HCEC 1CT (cell line): ENCODE results near the gene TGM1.

ENCODE experiments used
- DNase-seq: peaks from one replicate; pipeline ENCODE4 v3.0.0-alpha.2; 2017

TGM1 gene

GRCh38 chr14:24291446-24292117 lies 28.6 kb upstream of the TGM1 start:
- no peak for DNase-seq

- no peak for DNase-seq
Observed at GRCh38 chr14:24290746-24291145, 27.8 kb upstream of the TGM1 start.

GRCh38 chr14:24289649-24290280 lies 26.8 kb upstream of the TGM1 start:
- no peak for DNase-seq

GRCh38 chr14:24286996-24287395 lies 24.0 kb upstream of the TGM1 start:
- DNase-seq = no peak

GRCh38 chr14:24285351-24285750 lies 22.4 kb upstream of the TGM1 start:
- DNase-seq = no peak

- DNase-seq = no peak
Observed at GRCh38 chr14:24284501-24285035, 21.6 kb upstream of the TGM1 start.

GRCh38 chr14:24283796-24284460 lies 21.0 kb upstream of the TGM1 start:
- no peak for DNase-seq

- no peak for DNase-seq
Observed at GRCh38 chr14:24282736-24283135, 19.8 kb upstream of the TGM1 start.

- DNase-seq = no peak
Observed at GRCh38 chr14:24281636-24282035, 18.7 kb upstream of the TGM1 start.

GRCh38 chr14:24280797-24281460 lies 18.0 kb upstream of the TGM1 start:
- no peak for DNase-seq

- no peak for DNase-seq
Observed at GRCh38 chr14:24279301-24280186, 16.6 kb upstream of the TGM1 start.

GRCh38 chr14:24278424-24278823 lies 15.4 kb upstream of the TGM1 start:
- DNase-seq = no peak

GRCh38 chr14:24277606-24278321 lies 14.8 kb upstream of the TGM1 start:
- no peak for DNase-seq

GRCh38 chr14:24277071-24277470 lies 14.1 kb upstream of the TGM1 start:
- no peak for DNase-seq

GRCh38 chr14:24274101-24274543 lies 11.1 kb upstream of the TGM1 start:
- peak; percentile 26 for DNase-seq

- no peak for DNase-seq
Observed at GRCh38 chr14:24273422-24273998, 10.5 kb upstream of the TGM1 start.

GRCh38 chr14:24272467-24272866 lies 9.5 kb upstream of the TGM1 start:
- DNase-seq = no peak

GRCh38 chr14:24271834-24272263 lies 8.9 kb upstream of the TGM1 start:
- no peak for DNase-seq

GRCh38 chr14:24271134-24271833 lies 8.3 kb upstream of the TGM1 start, which contains the start of gene RABGGTA:
RABGGTA (minus strand) TSS chr14:24271597; CDS start chr14:24271115, 482 bp downstream.
- DNase-seq = peak; percentile 88

GRCh38 chr14:24270537-24271133 lies 7.7 kb upstream of the TGM1 start:
- DNase-seq = no peak
